ENCODE data around the gene BRAT1.

DNA sequence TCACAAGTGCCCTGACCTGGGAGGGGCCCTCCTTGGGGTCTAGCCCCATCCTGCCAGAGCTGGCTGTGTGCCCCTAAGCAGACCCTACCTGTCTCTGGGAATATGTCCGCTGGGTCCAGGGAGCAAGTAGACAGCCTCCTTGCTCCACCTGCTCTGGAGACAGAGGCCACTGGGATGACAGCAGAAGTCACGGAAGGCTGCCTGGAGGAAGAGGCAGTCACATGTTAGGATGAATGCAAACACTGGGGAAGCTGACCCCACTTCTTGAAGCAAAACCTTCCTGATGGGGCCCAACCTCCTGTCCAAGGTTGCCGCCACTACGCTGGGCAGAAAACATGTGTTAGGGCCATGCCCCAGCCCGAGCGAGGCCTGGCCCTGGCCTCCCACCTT lies 47.4 kb downstream of the BRAT1 start:
- TF ChIP-seq, protein P1, sequence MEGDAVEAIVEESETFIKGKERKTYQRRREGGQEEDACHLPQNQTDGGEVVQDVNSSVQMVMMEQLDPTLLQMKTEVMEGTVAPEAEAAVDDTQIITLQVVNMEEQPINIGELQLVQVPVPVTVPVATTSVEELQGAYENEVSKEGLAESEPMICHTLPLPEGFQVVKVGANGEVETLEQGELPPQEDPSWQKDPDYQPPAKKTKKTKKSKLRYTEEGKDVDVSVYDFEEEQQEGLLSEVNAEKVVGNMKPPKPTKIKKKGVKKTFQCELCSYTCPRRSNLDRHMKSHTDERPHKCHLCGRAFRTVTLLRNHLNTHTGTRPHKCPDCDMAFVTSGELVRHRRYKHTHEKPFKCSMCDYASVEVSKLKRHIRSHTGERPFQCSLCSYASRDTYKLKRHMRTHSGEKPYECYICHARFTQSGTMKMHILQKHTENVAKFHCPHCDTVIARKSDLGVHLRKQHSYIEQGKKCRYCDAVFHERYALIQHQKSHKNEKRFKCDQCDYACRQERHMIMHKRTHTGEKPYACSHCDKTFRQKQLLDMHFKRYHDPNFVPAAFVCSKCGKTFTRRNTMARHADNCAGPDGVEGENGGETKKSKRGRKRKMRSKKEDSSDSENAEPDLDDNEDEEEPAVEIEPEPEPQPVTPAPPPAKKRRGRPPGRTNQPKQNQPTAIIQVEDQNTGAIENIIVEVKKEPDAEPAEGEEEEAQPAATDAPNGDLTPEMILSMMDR (IDR thresholded peaks at IDR 0.05) = no peak
- no peak for TF ChIP-seq EP300 (IDR thresholded peaks at IDR 0.05)
